GM23338 (cell line): ENCODE measurements around the gene RNASE2. TPM values are rescaled to one million over a fixed set of nuclear protein-coding genes. Genes with fewer than 3 reads are reported as not detected.
"Not testable (repeated sequence)": the region's sequence is repeated elsewhere in the genome, so short reads cannot be mapped to it uniquely, and the experiment has no call there.

Source experiments
- ATAC-seq: fragments of 200-7000 bp; cut with Tn5 transposase; 3 replicates; pipeline ENCODE4 v1.9.1; 2020
- DNase-seq: peaks from one replicate; pipeline ENCODE4 v3.0.0-alpha.2; 2015; ENCODE audit warnings: low spot score
- H2AFZ ChIP-seq: fragments of 200-600 bp; sonication (generic); 2 replicates; pipeline ENCODE4 v1.8.0; 2016; ENCODE audit warnings: antibody characterized with exemption, mild to moderate bottlenecking, moderate library complexity
- H3F3A ChIP-seq: fragments of 200-600 bp; sonication (generic); replicated peaks from 2 replicates; pipeline ENCODE4 v1.8.0; 2017; ENCODE audit warnings: antibody characterized with exemption, mixed run types, low read depth
- H3K27ac ChIP-seq: fragments of 200-600 bp; sonication (generic); 2 replicates; pipeline ENCODE4 v1.6.1; 2016; ENCODE audit warnings: low read depth
- H3K27me3 ChIP-seq: fragments of 200-600 bp; sonication (generic); 2 replicates; pipeline ENCODE4 v1.8.0; 2016; ENCODE audit warnings: mild to moderate bottlenecking, mixed run types, moderate library complexity; ENCODE audit not compliant: insufficient read depth
- H3K36me3 ChIP-seq: fragments of 200-600 bp; sonication (generic); 2 replicates; pipeline ENCODE4 v1.8.0; 2016; ENCODE audit warnings: mild to moderate bottlenecking; ENCODE audit not compliant: insufficient read depth
- H3K4me1 ChIP-seq: fragments of 200-600 bp; sonication (generic); 2 replicates; pipeline ENCODE4 v1.8.0; 2016; ENCODE audit warnings: mild to moderate bottlenecking, moderate library complexity; ENCODE audit not compliant: insufficient read depth
- H3K4me2 ChIP-seq: fragments of 200-600 bp; sonication (generic); 2 replicates; pipeline ENCODE4 v1.7.1; 2017; ENCODE audit warnings: mixed run types
- H3K4me3 ChIP-seq: fragments of 200-600 bp; sonication (generic); 2 replicates; pipeline ENCODE4 v1.6.1; 2016; ENCODE audit warnings: mixed run types
- H3K79me2 ChIP-seq: fragments of 200-600 bp; sonication (generic); replicated peaks from 2 replicates; pipeline ENCODE4 v1.8.0; 2017; ENCODE audit warnings: mild to moderate bottlenecking; ENCODE audit not compliant: insufficient read depth
- H3K9me2 ChIP-seq: fragments of 200-600 bp; sonication (generic); 2 replicates; pipeline ENCODE4 v1.8.0; 2017; ENCODE audit not compliant: insufficient read depth
- H4K20me1 ChIP-seq: fragments of 200-600 bp; sonication (generic); replicated peaks from 2 replicates; pipeline ENCODE4 v1.8.0; 2017; ENCODE audit warnings: mild to moderate bottlenecking; ENCODE audit not compliant: insufficient read depth
- H3K27ac Mint-ChIP-seq: 2 replicates; pipeline ENCODE4 v1.8.0; 2020; ENCODE audit warnings: inconsistent platforms, mild to moderate bottlenecking, moderate library complexity, mixed read lengths
- H3K27me3 Mint-ChIP-seq: 3 replicates; pipeline ENCODE4 v1.8.0; 2022; ENCODE audit warnings: low read depth, mild to moderate bottlenecking, moderate library complexity, mixed read lengths, inconsistent platforms; ENCODE audit not compliant: insufficient read depth, poor library complexity
- H3K36me3 Mint-ChIP-seq: 3 replicates; pipeline ENCODE4 v1.8.0; 2021; ENCODE audit warnings: low read depth, mild to moderate bottlenecking, inconsistent platforms, moderate library complexity, mixed read lengths
- H3K4me1 Mint-ChIP-seq: 3 replicates; pipeline ENCODE4 v1.8.0; 2020; ENCODE audit warnings: mild to moderate bottlenecking, inconsistent platforms, mixed read lengths
- H3K4me3 Mint-ChIP-seq: 3 replicates; pipeline ENCODE4 v1.8.0; 2021; ENCODE audit warnings: moderate library complexity, mild to moderate bottlenecking, inconsistent platforms, mixed read lengths
- H3K9me3 Mint-ChIP-seq: 3 replicates; pipeline ENCODE4 v1.8.0; 2020; ENCODE audit warnings: moderate library complexity, mild to moderate bottlenecking, inconsistent platforms, mixed read lengths
- EZH2 ChIP-seq: fragments of 200-600 bp; sonication (generic); IDR thresholded peaks from one replicate; pipeline ENCODE4 v1.8.0; 2017; ENCODE audit warnings: antibody characterized with exemption, mild to moderate bottlenecking, low read depth; ENCODE audit not compliant: unreplicated experiment
- EZH2phosphoT487 ChIP-seq: fragments of 200-600 bp; sonication (generic); IDR thresholded peaks from one replicate; pipeline ENCODE4 v1.8.1; 2018; ENCODE audit warnings: antibody characterized with exemption; ENCODE audit not compliant: unreplicated experiment
- NANOG ChIP-seq: IDR thresholded peaks from 2 replicates; pipeline ENCODE4 v1.6.1; 2016; ENCODE audit warnings: antibody characterized with exemption, borderline replicate concordance
- ZNF331 ChIP-seq: fragments of 250-450 bp; sonication (Bioruptor Pico); IDR thresholded peaks from 2 replicates; pipeline ENCODE4 v1.5.0; 2020; ENCODE audit warnings: low read depth, mild to moderate bottlenecking, moderate library complexity
- ZNF462 ChIP-seq: fragments of 250-450 bp; sonication (Bioruptor Pico); IDR thresholded peaks from 2 replicates; pipeline ENCODE4 v1.5.0; 2020; ENCODE audit warnings: mild to moderate bottlenecking, moderate library complexity
- polyA plus RNA-seq: library from polyadenylated mRNA; unstranded; fragments of >200 nt; fragmentation: Nextera tagmentation; extraction: Ambion mirVana; gene quantifications from 2 replicates; pipeline ENCODE4 v1.2.1, GENCODE V29; 2016
- total RNA-seq: library from RNA; depleted of rRNA; stranded (reverse); fragments of >200 nt; shearing (Covaris generic); gene quantifications from 2 replicates; pipeline ENCODE4 v1.2.3, GENCODE V29; 2014

RNASE2 gene
- total and polyA plus RNA-seq, 2 experiments from 2014 or later: not detected

- H3K36me3 Mint-ChIP-seq, ATAC-seq, DNase-seq, H3K27me3 ChIP-seq, H3K27me3 Mint-ChIP-seq, H3K36me3 ChIP-seq, H3K9me3 Mint-ChIP-seq, H4K20me1 ChIP-seq, H3K4me3 Mint-ChIP-seq, H3K27ac ChIP-seq, H3K4me1 Mint-ChIP-seq, H3K79me2 ChIP-seq, H3K4me1 ChIP-seq, H3F3A ChIP-seq, H3K27ac Mint-ChIP-seq, H2AFZ ChIP-seq, H3K4me2 ChIP-seq, H3K4me3 ChIP-seq: not testable (repeated sequence)
- H3K9me2 ChIP-seq: peaks cover 17% of the 10 kb centered on the region; the same call in 1 of the 2 replicates
Measured at GRCh38 chr14:20985650-20986049, 30.4 kb downstream of the RNASE2 start.

- Histone ChIP-seq H3K27me3 (no peaks in the 10 kb centered on the region), H4K20me1 (peaks cover 12% of the 10 kb centered on the region; the same call in 1 of the 2 replicates), H3F3A (peaks cover 6% of the 10 kb centered on the region), H3K79me2 (peaks cover 18% of the 10 kb centered on the region), H3K4me2 (no peak overlapping the region), H3K27ac (no peak overlapping the region), H3K36me3 (no peaks in the 10 kb centered on the region), H3K4me1 (peaks cover 13% of the 10 kb centered on the region), H2AFZ (no peak overlapping the region), H3K4me3 (no peak overlapping the region), H3K9me2 (peaks cover 17% of the 10 kb centered on the region; the same call in 1 of the 2 replicates)
- DNase-seq (no peak), ATAC-seq (no peak)
- H3K9me3 Mint-ChIP-seq: no peaks in the 10 kb centered on the region; the same call in 2 of the 3 replicates
- no peaks in the 10 kb centered on the region for H3K27me3 Mint-ChIP-seq
- H3K4me3 Mint-ChIP-seq: no peak overlapping the region
- H3K27ac Mint-ChIP-seq: no peak overlapping the region
- peaks cover 6% of the 10 kb centered on the region for H3K36me3 Mint-ChIP-seq
- peaks cover 10% of the 10 kb centered on the region for H3K4me1 Mint-ChIP-seq
- TF ChIP-seq EZH2phosphoT487 (no peak), EZH2 (no peak), ZNF462 (CRISPR knock-in tag) (no peak), NANOG (no peak), ZNF331 (CRISPR knock-in tag) (no peak)
Measured at GRCh38 chr14:20986811-20987210, 31.5 kb downstream of the RNASE2 start.
